ENCODE results near the gene SLC38A3.
"Not testable (repeated sequence)": the region's sequence is repeated elsewhere in the genome, so short reads cannot be mapped to it uniquely, and the experiment has no call there.

- TF ChIP-seq CTCF (IDR thresholded peaks at IDR 0.05); ZFX (IDR thresholded peaks at IDR 0.05; ENCODE audit: borderline replicate concordance): not testable (repeated sequence)
These were observed 23.2 kb downstream of the SLC38A3 start for GRCh38 chr3:50228184-50228763.
